ENCODE data around the gene CCDC85C.

CCDC85C gene

DNA sequence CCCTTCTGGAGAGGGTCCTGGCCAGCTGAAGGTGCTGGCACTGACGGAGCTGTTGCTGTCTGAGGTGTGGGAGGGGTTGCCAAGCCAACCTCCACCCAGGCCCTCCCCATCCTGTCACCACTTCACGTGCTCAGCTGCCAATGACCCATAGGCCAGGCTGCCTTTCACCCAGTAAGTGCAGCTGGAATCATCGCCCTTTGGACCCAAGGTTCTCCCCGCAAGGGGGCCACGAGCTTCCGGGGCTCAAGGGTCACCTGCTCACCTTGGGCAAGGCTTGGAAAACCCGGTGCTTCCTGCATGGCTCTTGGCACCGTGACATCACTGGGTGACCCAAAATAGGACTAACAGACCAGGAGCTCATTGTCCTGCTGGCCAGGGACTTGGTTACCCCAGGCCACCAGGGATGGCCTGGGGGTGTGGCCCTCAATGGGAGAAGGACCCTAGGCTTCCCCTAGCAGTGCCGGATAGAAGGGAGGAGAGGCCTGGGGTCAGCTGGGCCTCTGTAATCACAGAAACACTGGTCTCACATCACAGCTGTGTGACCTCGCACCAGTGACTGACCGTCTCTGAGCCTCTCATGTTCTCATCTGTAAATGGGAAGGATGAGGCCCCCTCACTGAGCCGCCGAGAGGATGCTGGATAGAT lies 51.3 kb downstream of the CCDC85C start:
- Mint-ChIP-seq H3K9me3 (no peaks in the 10 kb centered on the region), H3K27ac (no peak overlapping the region), H3K27me3 (no peaks in the 10 kb centered on the region), H3K4me1 (no peaks in the 10 kb centered on the region), H3K4me3 (no peak overlapping the region), H3K36me3 (no peaks in the 10 kb centered on the region)

DNA sequence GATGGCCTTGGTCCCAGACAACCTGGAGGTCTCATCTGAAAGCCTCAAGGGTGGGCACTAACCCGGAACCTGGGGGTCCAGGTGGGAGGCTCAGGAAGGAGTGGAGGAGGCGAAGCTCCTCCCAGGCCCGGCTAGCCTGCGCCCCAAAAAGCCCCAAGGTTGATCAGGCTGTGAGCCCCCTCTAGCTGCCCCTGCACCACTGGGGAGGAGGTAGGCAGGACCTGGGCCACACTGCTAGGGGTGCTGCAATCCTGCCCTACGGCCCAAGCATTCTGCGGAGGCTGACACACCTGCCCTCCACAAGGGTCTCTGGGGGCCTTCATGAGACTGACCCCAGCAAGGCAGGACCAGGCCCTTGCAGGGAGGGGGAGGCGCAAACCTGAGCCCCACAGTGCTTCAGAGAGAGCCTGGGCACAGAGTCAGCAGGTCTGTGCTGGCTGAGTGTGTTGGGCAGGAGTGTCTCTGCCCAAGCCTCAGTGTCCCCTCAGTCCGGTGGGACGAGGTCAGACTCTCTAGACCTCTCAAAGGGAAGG lies 51.9 kb downstream of the CCDC85C start:
- H3K36me3 Mint-ChIP-seq: no peaks in the 10 kb centered on the region
- no peaks in the 10 kb centered on the region for H3K4me1 Mint-ChIP-seq
- no peaks in the 10 kb centered on the region for H3K9me3 Mint-ChIP-seq
- no peak overlapping the region for H3K4me3 Mint-ChIP-seq
- H3K27me3 Mint-ChIP-seq: no peaks in the 10 kb centered on the region
- H3K27ac Mint-ChIP-seq: no peak overlapping the region

DNA sequence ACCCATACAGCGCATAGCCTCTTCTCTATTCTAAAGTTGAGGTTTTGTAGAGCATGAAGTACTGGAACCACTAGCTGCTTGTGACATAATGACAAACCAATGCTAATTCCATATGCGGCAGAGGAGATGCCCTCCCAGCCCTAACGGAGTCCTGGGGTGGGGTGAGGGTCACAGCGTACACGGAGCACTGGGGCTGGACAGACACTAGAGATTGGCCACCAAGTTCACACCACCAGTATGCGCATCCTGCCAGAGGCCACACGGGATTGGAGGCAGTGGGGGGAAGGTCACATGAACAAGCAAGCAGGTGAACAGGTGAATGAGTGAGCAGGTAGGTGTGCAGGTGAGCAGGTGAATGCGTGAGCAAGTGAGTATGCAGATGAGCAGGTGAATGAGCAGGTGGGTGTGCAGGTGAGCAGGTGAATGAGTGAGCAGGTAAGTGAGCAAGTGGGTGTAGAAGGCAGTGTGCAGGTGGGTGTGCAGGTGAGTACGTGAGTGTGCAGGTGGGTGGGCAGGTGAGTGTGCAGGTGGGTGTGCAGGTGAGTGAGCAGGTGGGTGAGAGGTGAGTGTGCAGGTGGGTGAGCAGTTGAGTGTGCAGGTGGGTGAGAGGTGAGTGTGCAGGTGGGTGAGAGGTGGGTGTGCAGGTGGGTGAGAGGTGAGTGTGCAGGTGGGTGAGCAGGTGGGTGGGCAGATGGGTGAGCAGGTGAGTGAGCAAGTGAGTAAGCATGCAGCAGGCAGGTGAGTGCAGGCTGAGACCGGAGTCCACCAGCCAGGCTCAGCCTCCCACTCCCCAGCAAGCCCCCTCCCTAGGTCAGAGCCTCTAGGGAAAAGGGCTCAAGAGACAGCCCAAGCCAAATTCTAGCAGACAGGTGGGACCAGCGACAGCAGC lies 52.7 kb downstream of the CCDC85C start:
- Mint-ChIP-seq H3K4me1 (no peaks in the 10 kb centered on the region), H3K36me3 (no peaks in the 10 kb centered on the region), H3K27me3 (no peaks in the 10 kb centered on the region), H3K4me3 (no peak overlapping the region), H3K27ac (no peak overlapping the region), H3K9me3 (no peaks in the 10 kb centered on the region)

GRCh38 chr14:99550387-99550992 lies 53.5 kb downstream of the CCDC85C start:
- no peak overlapping the region for H3K4me3 Mint-ChIP-seq
- H3K27me3 Mint-ChIP-seq: no peaks in the 10 kb centered on the region
- no peaks in the 10 kb centered on the region for H3K9me3 Mint-ChIP-seq
- H3K4me1 Mint-ChIP-seq: no peaks in the 10 kb centered on the region
- no peak overlapping the region for H3K27ac Mint-ChIP-seq
- H3K36me3 Mint-ChIP-seq: no peaks in the 10 kb centered on the region

GRCh38 chr14:99549684-99550083 lies 54.3 kb downstream of the CCDC85C start:
- no peaks in the 10 kb centered on the region for H3K27me3 Mint-ChIP-seq
- H3K36me3 Mint-ChIP-seq: no peaks in the 10 kb centered on the region
- no peak overlapping the region for H3K4me3 Mint-ChIP-seq
- no peaks in the 10 kb centered on the region for H3K9me3 Mint-ChIP-seq
- no peaks in the 10 kb centered on the region for H3K4me1 Mint-ChIP-seq
- H3K27ac Mint-ChIP-seq: no peak overlapping the region

DNA sequence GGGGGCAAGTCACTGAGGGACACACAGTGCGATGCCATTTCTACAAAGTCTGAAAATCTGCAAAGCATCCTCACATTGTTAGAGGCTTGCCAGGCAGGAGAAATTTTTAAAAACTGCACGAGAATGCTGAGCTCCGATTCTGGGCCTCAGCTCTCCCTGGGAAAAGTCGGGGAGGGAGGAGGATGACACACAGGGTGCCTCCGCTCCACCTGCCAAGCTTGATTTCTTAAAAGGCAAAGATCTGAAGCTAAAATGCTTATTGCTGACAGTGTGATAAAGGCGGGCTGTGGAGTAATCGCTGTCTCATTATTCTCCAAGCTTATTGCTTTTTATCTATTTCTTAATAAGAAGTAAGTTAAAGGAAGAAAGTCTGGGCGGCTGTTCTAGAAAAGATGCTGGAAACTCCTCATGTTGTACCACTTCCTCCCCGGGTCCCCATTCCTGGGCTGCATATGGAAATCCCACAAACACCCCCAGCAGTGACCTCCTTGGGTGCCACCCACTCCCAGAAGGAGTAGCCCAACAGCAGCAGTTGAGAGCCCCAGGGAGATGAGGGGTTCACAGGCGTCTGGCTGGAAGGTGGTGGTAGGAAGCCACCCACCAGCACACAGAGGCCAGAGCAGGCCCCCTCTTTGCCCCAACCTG lies 55.0 kb downstream of the CCDC85C start:
- H3K4me3 Mint-ChIP-seq: no peak overlapping the region
- H3K27ac Mint-ChIP-seq: no peak overlapping the region
- no peaks in the 10 kb centered on the region for H3K27me3 Mint-ChIP-seq
- no peaks in the 10 kb centered on the region for H3K36me3 Mint-ChIP-seq
- no peaks in the 10 kb centered on the region for H3K4me1 Mint-ChIP-seq
- H3K9me3 Mint-ChIP-seq: no peaks in the 10 kb centered on the region

GRCh38 chr14:99548255-99548654 lies 55.8 kb downstream of the CCDC85C start:
- Mint-ChIP-seq H3K27ac (no peak overlapping the region), H3K36me3 (no peaks in the 10 kb centered on the region), H3K27me3 (no peaks in the 10 kb centered on the region), H3K4me1 (no peaks in the 10 kb centered on the region), H3K4me3 (no peak overlapping the region), H3K9me3 (no peaks in the 10 kb centered on the region)

- Mint-ChIP-seq H3K4me1 (peaks cover 5% of the 10 kb centered on the region), H3K9me3 (no peaks in the 10 kb centered on the region), H3K27ac (no peak overlapping the region), H3K4me3 (no peak overlapping the region), H3K36me3 (no peaks in the 10 kb centered on the region), H3K27me3 (no peaks in the 10 kb centered on the region)
Measured at GRCh38 chr14:99546234-99546879, 57.6 kb downstream of the CCDC85C start.

GRCh38 chr14:99545586-99545985 lies 58.4 kb downstream of the CCDC85C start:
- H3K4me3 Mint-ChIP-seq: no peak overlapping the region
- no peaks in the 10 kb centered on the region for H3K9me3 Mint-ChIP-seq

DNA sequence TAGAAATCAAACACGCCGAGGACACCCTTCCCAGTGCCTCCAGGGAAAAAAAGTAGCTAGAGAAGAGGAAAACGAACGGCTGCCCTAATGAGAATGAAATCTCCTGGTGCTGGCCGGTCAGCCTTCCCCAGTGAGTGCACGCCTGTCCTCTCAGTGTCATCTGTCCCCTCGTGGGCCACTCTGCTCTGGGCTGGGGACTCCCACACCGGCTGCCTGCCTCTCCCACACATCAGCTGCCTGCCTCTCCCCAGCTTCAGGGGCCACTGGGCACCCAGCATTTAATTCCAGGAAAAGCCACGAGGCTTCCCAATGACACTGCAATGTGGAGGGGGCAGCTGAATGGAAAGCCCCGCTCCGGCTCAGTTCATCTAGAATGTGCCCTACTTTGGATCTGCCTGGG lies 59.0 kb downstream of the CCDC85C start:
- H3K36me3 Mint-ChIP-seq: no peaks in the 10 kb centered on the region
- no peaks in the 10 kb centered on the region for H3K9me3 Mint-ChIP-seq
- no peak overlapping the region for H3K27ac Mint-ChIP-seq
- no peaks in the 10 kb centered on the region for H3K27me3 Mint-ChIP-seq
- no peak overlapping the region for H3K4me3 Mint-ChIP-seq
- H3K4me1 Mint-ChIP-seq: peaks cover 8% of the 10 kb centered on the region

More at GRCh38 chr14:99545586-99545985, 58.4 kb downstream of the CCDC85C start:
- no peaks in the 10 kb centered on the region for H3K36me3 Mint-ChIP-seq
- H3K27ac Mint-ChIP-seq: no peak overlapping the region
- no peaks in the 10 kb centered on the region for H3K27me3 Mint-ChIP-seq
- H3K4me1 Mint-ChIP-seq: peaks cover 8% of the 10 kb centered on the region

DNA sequence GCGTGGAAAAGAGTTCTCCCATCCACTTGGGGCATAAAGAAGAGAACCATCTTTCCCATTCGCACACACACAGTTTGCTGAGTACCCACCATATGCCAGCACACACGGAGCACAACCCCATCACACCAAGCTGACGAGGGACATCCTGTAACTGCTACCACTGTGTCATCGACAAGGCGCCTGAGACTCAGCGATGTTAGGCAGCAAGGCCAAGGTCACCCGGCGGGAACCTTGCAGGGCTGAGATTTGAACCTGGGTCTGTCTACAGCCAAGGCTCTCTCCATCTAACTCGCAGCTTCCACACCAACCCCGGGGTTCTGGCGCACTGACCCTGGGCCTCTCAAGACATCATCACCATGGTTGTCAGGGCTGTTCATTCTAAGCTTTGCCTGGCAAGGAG lies 60.0 kb downstream of the CCDC85C start:
- H3K36me3 Mint-ChIP-seq: no peaks in the 10 kb centered on the region
- peaks cover 8% of the 10 kb centered on the region for H3K4me1 Mint-ChIP-seq
- no peaks in the 10 kb centered on the region for H3K27me3 Mint-ChIP-seq
- no peak overlapping the region for H3K27ac Mint-ChIP-seq
- H3K9me3 Mint-ChIP-seq: no peaks in the 10 kb centered on the region
- no peak overlapping the region for H3K4me3 Mint-ChIP-seq

GRCh38 chr14:99543370-99543769 lies 60.6 kb downstream of the CCDC85C start:
- Mint-ChIP-seq H3K27me3 (no peaks in the 10 kb centered on the region), H3K4me3 (no peak overlapping the region), H3K9me3 (no peaks in the 10 kb centered on the region), H3K36me3 (no peaks in the 10 kb centered on the region), H3K27ac (no peak overlapping the region), H3K4me1 (peaks cover 8% of the 10 kb centered on the region)

DNA sequence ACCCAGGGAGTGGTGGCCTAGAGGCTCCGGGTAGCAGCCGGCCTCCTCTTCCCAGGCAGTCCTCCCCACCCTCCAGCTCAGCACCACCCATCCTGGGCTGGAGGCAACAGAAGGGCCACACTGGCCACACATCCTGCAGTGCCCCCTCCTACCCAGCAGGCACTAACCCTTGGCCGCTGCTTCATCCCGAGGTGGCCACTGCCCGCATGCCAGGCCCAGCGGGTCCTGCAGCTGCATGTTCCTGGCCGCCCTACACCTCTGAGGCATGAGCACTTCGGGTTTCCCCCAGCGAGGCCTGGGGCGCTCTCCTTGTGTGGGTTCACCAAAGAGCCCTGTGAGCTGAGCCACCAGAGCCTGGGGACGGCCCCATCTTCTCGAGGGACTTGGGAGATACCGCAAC lies 61.4 kb downstream of the CCDC85C start:
- no peaks in the 10 kb centered on the region for H3K36me3 Mint-ChIP-seq
- H3K9me3 Mint-ChIP-seq: no peaks in the 10 kb centered on the region
- H3K4me3 Mint-ChIP-seq: no peak overlapping the region
- peaks cover 8% of the 10 kb centered on the region for H3K4me1 Mint-ChIP-seq
- H3K27me3 Mint-ChIP-seq: no peaks in the 10 kb centered on the region
- no peak overlapping the region for H3K27ac Mint-ChIP-seq

- H3K36me3 Mint-ChIP-seq: no peaks in the 10 kb centered on the region
- H3K27me3 Mint-ChIP-seq: no peaks in the 10 kb centered on the region
- peaks cover 8% of the 10 kb centered on the region for H3K4me1 Mint-ChIP-seq
- no peak overlapping the region for H3K4me3 Mint-ChIP-seq
- no peak overlapping the region for H3K27ac Mint-ChIP-seq
- no peaks in the 10 kb centered on the region for H3K9me3 Mint-ChIP-seq
Measured at GRCh38 chr14:99541677-99542470, 62.1 kb downstream of the CCDC85C start.
